ENCODE results near the gene IQCE. TPM values are rescaled to one million over a fixed set of nuclear protein-coding genes. Genes with fewer than 3 reads are reported as not detected.

Gene IQCE
- total RNA-seq, 1 experiment from 2014 or later = 21.4 TPM

GRCh38 chr7:2662273-2663120, 103.7 kb downstream of the IQCE start:
- Histone ChIP-seq H3K9ac (ENCODE audit: low read length) (no peak overlapping the region), H4K20me1 (ENCODE audit: insufficient read depth) (no peaks in the 10 kb centered on the region), H3K4me3 (replicated peaks in 1 of 2; ENCODE audit: low read depth in 1 of 2, low read length in 2 of 2) (no peak overlapping the region), H3K79me2 (ENCODE audit: insufficient read depth, low read length) (no peaks in the 10 kb centered on the region), H3K27me3 (ENCODE audit: insufficient read depth, low read length) (no peaks in the 10 kb centered on the region), H3K9me3 (ENCODE audit: control insufficient read depth in 1 of 2, insufficient read depth in 1 of 2, low read depth in 1 of 2, low read length in 2 of 2) (no peaks in the 10 kb centered on the region), H2AFZ (ENCODE audit: low read depth, low read length, poor library complexity, severe bottlenecking) (no peak overlapping the region), H3K4me1 (ENCODE audit: control insufficient read depth in 1 of 2, insufficient read depth in 2 of 2, low read length in 2 of 2) (0 out of 4 replicates have a peak, but pooled peaks cover 0 to 4% of the 10 kb centered on the region in 2 experiments), H3K36me3 (ENCODE audit: control insufficient read depth in 1 of 2, insufficient read depth in 2 of 2, low read length in 2 of 2) (no peaks in the 10 kb centered on the region), H3K27ac (ENCODE audit: low read depth, low read length) (no peak overlapping the region), H3K9me2 (ENCODE audit: insufficient read depth) (no peaks in the 10 kb centered on the region), H3K4me2 (ENCODE audit: low read length) (no peak overlapping the region)
- ChIA-PET RAD21 (ENCODE audit: low non-redundant PET in 1 of 2, low total read pairs in 2 of 2, uncharacterized antibody in 2 of 2, unreplicated experiment in 2 of 2) (no interaction called here), POLR2A (no interaction called here), CTCF (no interaction called here)
- no TSS peak for BruUV-seq (replicated peaks)
- ATAC-seq = no peak
- DNase-seq (ENCODE audit: low read depth, low spot score) = no peak
- intact Hi-C loops (cut with micrococcal nuclease) = no loop called here
- no peak for TF ChIP-seq POLR2A (IDR thresholded peaks at IDR 0.05; ENCODE audit: borderline replicate concordance, extremely low read depth, insufficient read depth, insufficient read length)
- TF ChIP-seq EZH2phosphoT487 (IDR thresholded peaks at IDR 0.05; ENCODE audit: borderline replicate concordance) = no peak
- TF ChIP-seq EGR1 (IDR thresholded peaks at IDR 0.05; ENCODE audit: low read depth) = no peak
- TF ChIP-seq ELF1 (IDR thresholded peaks at IDR 0.05; ENCODE audit: borderline replicate concordance, low read depth) = no peak
- no peak for TF ChIP-seq TCF7L2 (IDR thresholded peaks at IDR 0.05; ENCODE audit: borderline replicate concordance, extremely low read depth, insufficient read depth, insufficient read length)
- TF ChIP-seq REST (IDR thresholded peaks at IDR 0.05; ENCODE audit: low read depth) = no peak
- TF ChIP-seq SRF (IDR thresholded peaks at IDR 0.05; ENCODE audit: low read depth) = no peak
- TF ChIP-seq YY1 (IDR thresholded peaks at IDR 0.05; ENCODE audit: extremely low read depth, insufficient replicate concordance, low read depth, low read length) = no peak
- TF ChIP-seq JUND (IDR thresholded peaks at IDR 0.05) = no peak
- TF ChIP-seq SIN3A (IDR thresholded peaks at IDR 0.05; ENCODE audit: low read depth) = no peak
- no peak for TF ChIP-seq EZH2 (IDR thresholded peaks at IDR 0.05)
- no peak for TF ChIP-seq SP1 (IDR thresholded peaks at IDR 0.05; ENCODE audit: low read depth)
- TF ChIP-seq, protein P1, sequence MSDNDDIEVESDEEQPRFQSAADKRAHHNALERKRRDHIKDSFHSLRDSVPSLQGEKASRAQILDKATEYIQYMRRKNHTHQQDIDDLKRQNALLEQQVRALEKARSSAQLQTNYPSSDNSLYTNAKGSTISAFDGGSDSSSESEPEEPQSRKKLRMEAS (IDR thresholded peaks at IDR 0.05) = no peak
- no peak for TF ChIP-seq CEBPB (IDR thresholded peaks at IDR 0.05; ENCODE audit: low read depth)
- TF ChIP-seq ZFX (IDR thresholded peaks at IDR 0.05) = no peak
- TF ChIP-seq FOSL1 (IDR thresholded peaks at IDR 0.05; ENCODE audit: low read depth) = no peak
- TF ChIP-seq ATF3 (IDR thresholded peaks at IDR 0.05) = no peak
- no peak for TF ChIP-seq ZNF274 (IDR thresholded peaks at IDR 0.05; ENCODE audit: low read depth, low read length)
- no peak for TF ChIP-seq RAD21 (IDR thresholded peaks at IDR 0.05; ENCODE audit: low read depth)
- TF ChIP-seq, protein P2, sequence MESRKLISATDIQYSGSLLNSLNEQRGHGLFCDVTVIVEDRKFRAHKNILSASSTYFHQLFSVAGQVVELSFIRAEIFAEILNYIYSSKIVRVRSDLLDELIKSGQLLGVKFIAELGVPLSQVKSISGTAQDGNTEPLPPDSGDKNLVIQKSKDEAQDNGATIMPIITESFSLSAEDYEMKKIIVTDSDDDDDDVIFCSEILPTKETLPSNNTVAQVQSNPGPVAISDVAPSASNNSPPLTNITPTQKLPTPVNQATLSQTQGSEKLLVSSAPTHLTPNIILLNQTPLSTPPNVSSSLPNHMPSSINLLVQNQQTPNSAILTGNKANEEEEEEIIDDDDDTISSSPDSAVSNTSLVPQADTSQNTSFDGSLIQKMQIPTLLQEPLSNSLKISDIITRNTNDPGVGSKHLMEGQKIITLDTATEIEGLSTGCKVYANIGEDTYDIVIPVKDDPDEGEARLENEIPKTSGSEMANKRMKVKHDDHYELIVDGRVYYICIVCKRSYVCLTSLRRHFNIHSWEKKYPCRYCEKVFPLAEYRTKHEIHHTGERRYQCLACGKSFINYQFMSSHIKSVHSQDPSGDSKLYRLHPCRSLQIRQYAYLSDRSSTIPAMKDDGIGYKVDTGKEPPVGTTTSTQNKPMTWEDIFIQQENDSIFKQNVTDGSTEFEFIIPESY (IDR thresholded peaks at IDR 0.05; ENCODE audit: extremely low read depth, insufficient replicate concordance, low read length) = no peak
